ENCODE measurements around the gene APOL2. TPM values are rescaled to one million over a fixed set of nuclear protein-coding genes. Genes with fewer than 3 reads are reported as not detected.

APOL2 gene
- polyA plus RNA-seq, 3 donors from 2014 or later: 22.4 to 42.4 (median 22.9) TPM

Other genes with a start within 250 kb of the APOL2 start
- 1 to 10 TPM in 2 of 3 donors, not detected in 1; 1.2 to 1.9 TPM for gene RBFOX2, start 210.7 kb downstream of the APOL2 start, polyA plus RNA-seq
- 10 to 100 TPM; 32.8 to 83.5 (median 56.3) TPM for gene APOL3, start 78.8 kb downstream of the APOL2 start, polyA plus RNA-seq
- gene APOL4, start 37.7 kb downstream of the APOL2 start, polyA plus RNA-seq: under 1 TPM in 2 of 3 donors, not detected in 1; 0.25 to 0.27 TPM
- gene APOL1, start 13.6 kb upstream of the APOL2 start, polyA plus RNA-seq: 10 to 100 TPM in 2 of 3 donors, 1 to 10 TPM in 1; 8.7 to 65.8 (median 14.8) TPM
- 100 to 1,000 TPM in 1 of 3 donors, 10 to 100 TPM in 1, 1 to 10 TPM in 1; 8.7 to 355 (median 40.2) TPM for gene MYH9, start 148.4 kb upstream of the APOL2 start, polyA plus RNA-seq
- gene TXN2, start 242.1 kb upstream of the APOL2 start, polyA plus RNA-seq: 100 to 1,000 TPM; 134 to 239 (median 178) TPM